ENCODE measurements around the gene TEAD4.
"Not testable (repeated sequence)": the region's sequence is repeated elsewhere in the genome, so short reads cannot be mapped to it uniquely, and the experiment has no call there.

The TEAD4 gene

DNA sequence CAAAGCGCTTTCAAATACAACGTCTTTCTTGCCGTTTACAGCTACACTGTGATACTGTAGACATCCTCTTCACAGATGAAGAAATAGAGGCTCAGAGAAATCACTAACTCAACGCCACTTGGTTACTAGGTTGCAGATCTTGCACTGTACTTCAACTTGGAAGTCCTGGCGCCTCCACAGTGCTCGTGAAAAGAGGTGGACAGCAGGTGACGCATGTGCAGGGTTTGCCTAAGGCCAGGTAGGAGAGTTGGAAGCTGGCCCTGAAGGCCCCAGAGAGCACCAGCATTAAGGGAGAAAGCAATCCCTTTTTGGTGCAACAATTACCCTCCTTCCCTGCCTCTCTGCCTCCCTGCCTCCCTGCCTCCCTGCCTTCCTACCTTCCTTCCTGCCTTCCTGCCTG is 95.2 kb downstream of the TEAD4 start:
- no peak for DNase-seq

DNA sequence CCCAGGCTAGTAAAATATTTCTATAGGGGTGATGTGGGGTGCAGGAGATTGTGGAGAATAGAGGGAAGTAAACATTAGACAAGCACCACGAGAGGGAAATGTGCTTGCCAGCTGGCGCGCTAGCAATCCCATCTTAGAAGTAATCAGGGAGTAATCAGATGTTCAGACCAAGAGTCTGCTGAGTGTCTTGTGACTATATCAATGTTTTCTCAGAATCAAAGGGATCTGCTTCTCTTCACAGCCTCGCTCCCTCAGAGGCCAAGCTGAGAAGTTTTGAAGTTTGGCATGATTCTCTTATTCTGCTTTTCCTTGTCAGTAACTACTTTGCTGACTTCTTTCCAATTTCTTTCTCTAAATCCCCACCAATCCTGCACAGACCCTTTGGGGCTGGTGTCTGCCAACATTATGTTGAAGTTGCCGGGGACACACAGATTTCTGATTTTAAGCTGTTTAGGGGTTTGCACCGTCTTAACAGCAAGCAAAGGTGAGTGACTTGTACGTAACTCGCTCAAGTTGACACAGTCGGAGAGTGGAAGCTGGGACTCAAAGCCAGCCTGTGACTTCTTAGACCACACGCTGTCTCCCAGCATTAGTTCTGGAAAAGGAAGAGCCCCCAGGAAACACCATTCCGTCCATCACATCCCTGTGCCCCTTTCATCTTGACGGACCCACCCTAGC is 96.0 kb downstream of the TEAD4 start:
- no peak for DNase-seq

DNA sequence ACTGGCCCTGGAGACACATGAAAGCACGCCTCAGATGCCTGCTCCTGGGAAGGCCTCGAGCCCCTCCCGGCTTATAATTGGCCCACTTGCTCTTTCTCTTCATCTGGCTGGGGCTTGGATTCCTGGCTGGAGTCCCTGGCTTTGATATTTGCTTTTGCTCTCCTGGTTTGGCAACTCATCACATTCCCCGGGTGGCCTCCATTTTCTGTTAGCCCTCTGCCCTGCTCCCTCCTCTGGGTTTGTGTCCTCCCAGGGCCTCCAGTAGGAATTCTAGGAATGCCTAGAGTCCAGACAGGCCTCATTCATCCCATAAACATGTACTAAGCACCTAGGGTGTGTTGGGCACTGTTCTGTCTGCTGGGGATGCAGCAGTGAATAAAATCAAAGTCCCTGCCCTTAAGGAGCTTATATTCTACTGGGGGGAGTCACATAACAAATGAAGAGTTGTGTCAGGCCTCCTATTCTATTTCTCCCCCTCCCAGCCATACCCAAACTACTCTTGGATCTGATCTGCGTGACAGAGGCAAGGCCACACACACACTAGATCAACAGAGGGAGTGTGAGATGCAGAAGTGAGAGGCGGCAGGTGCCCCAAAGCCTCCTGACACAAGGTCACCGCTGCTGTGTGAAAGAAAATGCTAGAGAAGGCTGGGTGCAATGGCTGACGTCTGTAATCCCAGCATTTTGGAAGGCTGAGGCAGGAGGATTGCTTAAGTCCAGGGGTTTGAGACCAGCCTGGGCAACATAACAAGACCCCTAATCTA is 96.7 kb downstream of the TEAD4 start:
- DNase-seq = no peak

DNA sequence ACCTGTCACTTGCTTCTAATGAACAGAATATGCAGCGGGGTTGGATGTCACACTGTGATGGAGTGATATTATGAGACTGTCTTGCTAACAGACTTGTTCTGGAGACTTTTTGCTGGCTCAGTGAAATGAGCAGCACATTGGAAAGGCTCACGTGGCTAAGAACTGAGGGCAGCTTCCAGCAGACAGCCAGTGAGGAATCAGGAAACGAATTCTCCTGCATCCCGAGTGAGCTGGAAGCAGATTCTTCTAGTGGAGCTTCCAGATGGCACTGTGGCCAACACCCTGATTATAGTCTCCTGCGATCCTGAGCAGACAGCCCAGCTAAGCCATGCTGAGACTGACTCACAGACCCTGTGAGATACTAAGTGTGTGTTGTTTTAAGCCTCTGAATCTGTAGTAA is 101.9 kb downstream of the TEAD4 start:
- DNase-seq = no peak

DNA sequence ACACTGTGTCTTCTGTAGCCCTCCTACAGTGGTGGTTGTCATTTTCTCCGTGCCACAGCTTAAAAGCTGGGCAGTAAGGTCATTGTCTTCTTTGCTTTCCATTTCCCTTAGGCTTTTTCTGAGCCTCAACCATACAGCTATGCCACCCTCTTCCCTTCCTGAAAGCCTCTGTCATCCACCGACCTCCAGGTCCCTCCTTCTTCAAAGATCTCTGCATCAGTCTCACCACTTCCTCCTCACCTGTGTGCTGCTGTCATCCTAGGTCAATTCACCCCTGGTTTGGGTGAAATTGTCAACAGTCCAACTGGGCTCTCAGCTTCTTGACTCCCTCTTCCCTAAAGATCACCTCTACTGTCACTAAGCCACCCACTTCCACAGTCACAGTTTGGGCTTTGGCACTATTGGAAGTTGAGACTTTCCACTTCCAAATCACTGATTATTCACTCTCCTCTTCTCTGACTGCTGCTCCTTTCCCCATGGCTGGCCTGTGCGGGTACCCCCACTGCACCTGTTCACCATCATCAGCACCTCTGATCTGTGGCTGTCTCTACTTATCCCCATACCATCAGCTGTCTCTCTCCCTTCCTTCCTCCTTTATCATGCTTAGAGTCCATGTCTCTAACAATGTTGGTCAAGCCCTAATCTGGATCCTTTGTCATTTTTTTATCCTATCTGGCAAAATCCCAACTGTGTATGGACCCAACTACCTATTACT is 102.5 kb downstream of the TEAD4 start:
- DNase-seq = no peak

- no peak for DNase-seq
These were observed 106.1 kb downstream of the TEAD4 start for GRCh38 chr12:3065300-3065699.

- DNase-seq = not testable (repeated sequence)
These were observed 106.6 kb downstream of the TEAD4 start for GRCh38 chr12:3065846-3066245.

GRCh38 chr12:3069714-3070113 is 110.5 kb downstream of the TEAD4 start:
- DNase-seq = no peak

DNA sequence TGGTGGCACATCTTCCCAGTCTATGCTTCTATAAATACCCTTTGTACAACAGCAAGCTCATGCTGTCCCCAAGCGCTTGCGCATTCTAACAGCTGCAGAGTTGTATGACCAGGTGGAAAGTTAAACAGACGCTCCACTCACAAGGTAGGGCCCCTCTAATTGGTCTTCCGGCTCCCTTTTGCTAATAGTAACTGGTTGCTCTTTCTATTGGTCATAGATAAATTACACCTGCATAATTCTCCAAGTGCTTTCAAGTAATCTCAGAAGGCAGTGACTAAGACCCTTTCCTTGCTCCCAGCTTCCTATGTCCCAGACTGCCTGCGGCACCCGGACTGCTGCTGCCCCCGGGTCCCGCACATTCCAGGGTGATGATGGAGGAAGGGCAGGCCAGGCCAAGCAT is 111.9 kb downstream of the TEAD4 start:
- DNase-seq = no peak

DNA sequence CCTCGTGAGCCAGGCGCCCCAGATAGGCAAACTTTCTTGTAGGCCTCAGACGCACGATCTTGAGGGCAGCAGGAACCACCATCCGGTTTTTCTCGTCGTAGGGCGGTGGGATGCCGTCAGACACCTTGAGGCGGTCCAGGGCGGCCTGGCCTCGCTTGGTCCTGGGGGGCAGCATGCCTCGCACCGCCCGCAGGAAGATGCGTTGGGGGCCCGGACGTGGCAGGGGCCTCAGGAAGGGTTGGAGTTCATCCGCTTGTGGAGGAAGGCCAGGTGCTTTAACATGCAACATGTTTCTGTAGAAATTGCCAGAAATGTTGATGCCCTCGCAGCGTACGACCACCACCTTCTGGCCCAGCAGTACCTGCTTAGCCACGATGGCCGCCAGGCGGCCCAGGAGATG is 112.5 kb downstream of the TEAD4 start:
- no peak for DNase-seq

GRCh38 chr12:3073438-3074250 is 114.4 kb downstream of the TEAD4 start:
- DNase-seq = peak; percentile 76

DNA sequence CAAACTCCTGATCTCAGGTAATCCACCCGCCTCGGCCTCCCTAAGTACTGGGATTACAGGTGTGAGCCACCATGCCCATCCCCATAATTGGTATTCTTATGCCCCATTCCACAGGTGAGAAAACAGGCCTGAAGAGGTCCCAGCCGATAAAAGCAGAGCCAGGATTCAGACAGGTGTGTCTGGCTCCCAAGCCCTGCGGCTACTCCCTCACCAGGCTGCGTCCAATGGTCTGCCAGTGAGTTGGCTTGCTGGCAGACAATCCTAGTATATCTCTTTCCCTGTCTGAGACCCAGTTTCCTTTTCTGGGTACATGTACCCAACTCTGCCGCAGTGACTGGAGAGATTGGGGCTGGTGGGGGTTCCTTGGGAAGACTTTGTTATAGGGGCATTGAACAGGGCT is 116.1 kb downstream of the TEAD4 start:
- no peak for DNase-seq

DNA sequence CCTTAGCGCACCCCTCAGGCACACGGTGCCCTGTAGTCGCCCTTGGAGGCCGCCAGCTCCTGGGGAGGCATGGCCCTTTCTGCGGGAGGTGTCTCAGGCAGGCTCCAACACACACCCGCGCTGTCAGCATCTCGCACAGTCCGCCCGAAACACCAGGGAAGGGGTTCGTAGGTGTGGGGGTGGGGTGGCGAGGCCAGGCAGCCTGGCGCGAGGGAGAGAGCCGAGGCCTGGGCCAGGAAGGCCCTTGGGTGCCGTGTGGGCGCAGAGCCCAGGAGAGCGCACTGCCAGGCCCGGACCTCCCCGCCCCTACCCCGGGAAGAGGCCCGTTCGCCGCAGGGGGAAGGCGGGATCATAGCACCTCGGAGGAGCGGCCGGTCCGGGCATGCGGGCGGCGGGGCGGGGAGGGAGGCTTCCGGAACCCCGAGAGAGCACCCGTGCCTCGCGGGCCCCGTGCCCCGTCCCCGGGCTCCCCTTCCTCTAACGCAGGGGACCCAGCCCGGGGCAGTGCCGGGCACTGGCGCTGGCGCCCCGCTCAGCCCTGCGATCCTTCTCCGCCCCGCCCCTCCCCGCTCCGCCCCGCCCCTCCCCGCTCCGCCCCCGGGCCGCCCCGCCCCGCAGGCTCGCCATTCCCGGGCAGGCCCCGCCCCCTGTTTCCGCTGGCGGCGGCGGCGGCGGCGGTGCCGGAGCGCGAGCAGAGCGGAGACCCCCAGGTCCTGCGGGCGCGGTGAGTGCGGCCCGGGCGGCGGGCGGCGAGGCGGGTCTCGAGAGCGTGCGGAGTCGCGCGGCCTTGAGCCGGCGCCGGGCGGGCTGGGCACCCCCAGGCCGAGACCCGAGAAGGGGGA is 117.8 kb downstream of the TEAD4 start, which contains the start of gene TSPAN9:
Gene TSPAN9, plus strand, starts transcription at position 650 of the 842 bp plus-strand sequence. CDS start 123,815 bp downstream, outside the sequence.
- peak; percentile 85 for DNase-seq

DNA sequence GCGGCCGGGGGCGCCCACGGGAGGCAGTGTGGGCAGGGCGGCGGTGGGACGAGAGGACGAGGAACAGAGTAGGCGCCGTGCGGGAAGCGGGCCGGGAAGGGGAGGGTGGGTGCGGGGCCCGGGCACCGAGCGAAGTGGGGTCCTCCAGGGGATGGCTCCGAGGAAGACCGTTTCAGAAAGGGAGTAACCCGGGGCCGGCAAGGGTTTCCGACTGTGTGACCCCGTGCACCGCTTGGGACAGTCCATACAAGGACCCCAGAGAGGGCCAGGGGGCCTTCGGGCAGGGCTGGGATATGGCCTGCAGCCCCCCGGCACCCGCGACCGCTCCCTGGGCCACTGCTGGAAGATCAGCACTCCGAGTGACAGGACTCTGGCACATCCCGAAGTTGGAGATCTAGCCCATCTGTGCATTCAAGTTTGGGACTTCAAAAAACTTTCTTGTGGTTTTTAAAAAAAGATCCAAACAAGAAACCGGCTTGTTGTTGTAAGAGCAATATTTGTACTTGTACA is 118.4 kb downstream of the TEAD4 start:
- DNase-seq = no peak

DNA sequence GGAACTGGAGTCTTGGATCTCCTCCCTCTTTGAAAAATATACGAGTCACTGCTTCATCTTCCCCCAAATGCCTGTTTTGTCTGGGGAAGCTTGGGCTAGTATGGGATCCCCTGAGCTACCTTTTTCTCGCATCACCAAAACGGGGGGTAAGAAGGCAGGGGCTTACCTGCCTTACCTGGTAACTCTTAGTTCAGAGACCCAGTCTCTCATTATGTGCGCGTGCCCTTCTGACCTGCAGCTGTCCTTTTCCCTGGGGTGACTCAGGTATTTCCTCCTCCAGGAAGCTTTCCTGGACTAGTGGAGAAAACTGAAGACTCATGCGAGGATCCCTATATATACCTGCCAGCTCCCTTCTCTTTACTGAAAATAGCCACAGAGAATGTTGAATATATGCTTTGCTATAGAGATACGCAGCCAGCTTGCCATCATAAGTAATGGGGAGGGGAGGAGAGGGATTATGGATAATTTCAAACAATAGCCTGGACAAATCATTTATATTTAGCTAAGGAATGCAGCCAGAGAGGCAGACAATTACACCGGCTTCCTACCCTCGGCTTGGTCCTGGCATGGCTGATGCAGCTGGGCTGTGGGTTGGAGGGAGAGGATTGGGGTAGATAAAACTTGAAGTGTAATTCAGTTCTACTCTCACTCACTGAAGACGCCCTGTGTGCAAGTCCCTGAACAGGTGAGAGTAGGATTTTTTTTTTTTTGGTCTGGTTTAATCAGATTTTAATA is 119.1 kb downstream of the TEAD4 start:
- no peak for DNase-seq

DNA sequence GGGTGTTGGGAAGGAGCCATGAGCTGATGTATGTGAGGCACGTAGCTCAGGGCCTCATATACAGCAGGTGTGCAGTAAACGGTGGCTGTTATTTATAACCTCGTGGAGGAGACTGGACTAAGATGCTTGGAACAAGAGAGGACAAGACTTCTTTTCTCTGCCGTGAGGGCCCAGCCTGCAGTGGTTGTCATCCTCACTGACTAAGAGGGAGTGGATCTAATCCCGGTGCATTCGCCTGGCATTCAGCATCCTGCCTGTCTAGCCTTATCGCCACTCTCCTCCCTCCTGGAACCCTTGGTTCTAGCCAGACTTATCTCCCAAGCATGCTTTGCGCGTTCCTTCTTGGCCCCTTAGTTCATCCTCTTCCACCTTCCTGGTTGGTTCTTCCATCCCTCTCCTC is 121.9 kb downstream of the TEAD4 start:
- no peak for DNase-seq

- DNase-seq = no peak
These were observed 122.7 kb downstream of the TEAD4 start for GRCh38 chr12:3081886-3082285.

- no peak for DNase-seq
These were observed 124.2 kb downstream of the TEAD4 start for GRCh38 chr12:3083241-3083920.

DNA sequence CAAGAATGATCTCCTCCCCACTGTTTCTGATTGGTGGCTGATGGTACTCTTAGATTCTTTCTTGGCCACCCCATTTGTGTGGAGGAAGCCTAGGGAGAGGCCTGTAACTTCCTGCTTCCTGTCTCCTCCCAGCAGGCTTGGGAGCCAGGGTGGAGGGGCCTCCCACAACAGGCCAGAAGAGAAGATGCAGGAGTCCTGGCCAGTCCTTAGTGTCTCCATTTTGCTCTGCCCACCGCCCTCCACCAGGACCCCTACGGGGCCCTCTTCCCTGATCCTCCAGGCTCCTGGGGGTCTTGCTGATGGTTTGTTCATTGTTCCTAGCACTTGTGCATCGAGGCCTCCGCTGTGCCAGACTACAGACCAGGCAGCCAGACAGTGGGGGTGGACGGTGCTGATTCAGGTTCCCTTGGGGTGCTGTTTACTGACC is 124.7 kb downstream of the TEAD4 start:
- DNase-seq = no peak

GRCh38 chr12:3084742-3085141 is 125.5 kb downstream of the TEAD4 start:
- DNase-seq = no peak

Data from 8988T (cell line).